Measurements from ENCODE around the gene TMEM101. TPM values are rescaled to one million over a fixed set of nuclear protein-coding genes. Genes with fewer than 3 reads are reported as not detected.
A peak's percentile ranks its signal among the peaks of the same experiment; 100 is the strongest.

Gene TMEM101
- total RNA-seq, 6 experiments from 2014 or later, result 6.7 to 23.6 (median 10.9) TPM

GRCh38 chr17:44029736-44030135 lies 15.0 kb upstream of the TMEM101 start:
- Histone ChIP-seq H3K4me3 (no peak overlapping the region), H3K27me3 (no peaks in the 10 kb centered on the region), H3K4me1 (no peaks in the 10 kb centered on the region), H3K36me3 (peaks cover 0 to 10% (median 3%) of the 10 kb centered on the region in 4 donors), H3K9me3 (no peaks in the 10 kb centered on the region), H3K27ac (no peak overlapping the region)
- DNase-seq, result no peak
- TF ChIP-seq, protein P1, sequence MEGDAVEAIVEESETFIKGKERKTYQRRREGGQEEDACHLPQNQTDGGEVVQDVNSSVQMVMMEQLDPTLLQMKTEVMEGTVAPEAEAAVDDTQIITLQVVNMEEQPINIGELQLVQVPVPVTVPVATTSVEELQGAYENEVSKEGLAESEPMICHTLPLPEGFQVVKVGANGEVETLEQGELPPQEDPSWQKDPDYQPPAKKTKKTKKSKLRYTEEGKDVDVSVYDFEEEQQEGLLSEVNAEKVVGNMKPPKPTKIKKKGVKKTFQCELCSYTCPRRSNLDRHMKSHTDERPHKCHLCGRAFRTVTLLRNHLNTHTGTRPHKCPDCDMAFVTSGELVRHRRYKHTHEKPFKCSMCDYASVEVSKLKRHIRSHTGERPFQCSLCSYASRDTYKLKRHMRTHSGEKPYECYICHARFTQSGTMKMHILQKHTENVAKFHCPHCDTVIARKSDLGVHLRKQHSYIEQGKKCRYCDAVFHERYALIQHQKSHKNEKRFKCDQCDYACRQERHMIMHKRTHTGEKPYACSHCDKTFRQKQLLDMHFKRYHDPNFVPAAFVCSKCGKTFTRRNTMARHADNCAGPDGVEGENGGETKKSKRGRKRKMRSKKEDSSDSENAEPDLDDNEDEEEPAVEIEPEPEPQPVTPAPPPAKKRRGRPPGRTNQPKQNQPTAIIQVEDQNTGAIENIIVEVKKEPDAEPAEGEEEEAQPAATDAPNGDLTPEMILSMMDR (IDR thresholded peaks at IDR 0.05), result no peak
- TF ChIP-seq POLR2A (IDR thresholded peaks at IDR 0.05), result no peak
- 96% methylated on average over 4 of the region's 5 CpGs for WGBS (ENCODE audit: insufficient coverage, low coverage, low lambda C conversion rate, missing lambda C conversion rate)
- ATAC-seq, result no peak
- intact Hi-C loops (cut with DNase I), result loop anchor here in 1 of 2 donors (5.0 kb wide), 1 partner anchor 32 kb away; no protein-coding TSS in a partner anchor

DNA sequence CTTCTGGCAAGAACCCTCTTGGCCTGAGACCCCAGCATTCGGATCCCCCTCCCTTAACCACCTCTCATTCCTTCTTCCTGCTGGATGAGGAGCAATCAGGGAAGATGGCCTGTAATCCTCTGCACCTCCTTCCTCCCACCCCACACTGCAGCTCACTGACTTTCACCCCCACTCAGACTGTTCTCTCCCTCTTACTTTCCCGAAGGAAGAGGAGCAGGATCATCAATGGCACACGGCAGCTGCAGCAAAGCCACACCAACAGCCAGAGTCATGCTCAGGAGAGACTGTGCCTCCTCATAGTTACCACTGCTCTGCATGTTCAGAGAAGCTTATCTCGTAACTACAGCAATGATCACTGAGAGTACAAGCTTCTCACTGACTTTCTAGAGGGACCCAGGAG lies 10.1 kb upstream of the TMEM101 start:
- H3K27me3 ChIP-seq, result no peaks in the 10 kb centered on the region
- H3K4me1 ChIP-seq, result peaks cover 0 to 18% (median 5%) of the 10 kb centered on the region in 4 donors
- no peak overlapping the region for H3K4me3 ChIP-seq
- no peaks in the 10 kb centered on the region for H3K36me3 ChIP-seq
- DNase-seq, result no peak
- ATAC-seq, result no peak
- H3K9me3 ChIP-seq, result no peaks in the 10 kb centered on the region
- intact Hi-C loops (cut with DNase I), result no loop called here
- no peak overlapping the region for H3K27ac ChIP-seq
- TF ChIP-seq, protein P1 (IDR thresholded peaks at IDR 0.05), result no peak
- TF ChIP-seq POLR2A (IDR thresholded peaks at IDR 0.05), result no peak
- WGBS (ENCODE audit: insufficient coverage, low coverage, low lambda C conversion rate, missing lambda C conversion rate), result 100% methylated on average over 2 of the region's 4 CpGs

- ATAC-seq, result peak in 3 of 4 donors; percentile 15 to 24 (median 17)
- peaks cover 0 to 18% (median 5%) of the 10 kb centered on the region in 4 donors for H3K4me1 ChIP-seq
- H3K4me3 ChIP-seq, result no peak overlapping the region
- no peaks in the 10 kb centered on the region for H3K36me3 ChIP-seq
- intact Hi-C loops (cut with DNase I), result no loop called here
- DNase-seq, result no peak
- H3K9me3 ChIP-seq, result no peaks in the 10 kb centered on the region
- TF ChIP-seq, protein P1 (IDR thresholded peaks at IDR 0.05), result no peak
- TF ChIP-seq POLR2A (IDR thresholded peaks at IDR 0.05), result no peak
- no peaks in the 10 kb centered on the region for H3K27me3 ChIP-seq
- no CpG with 5 or more reads among the region's 6 CpGs for WGBS (ENCODE audit: insufficient coverage, low coverage, low lambda C conversion rate, missing lambda C conversion rate)
- peak overlapping the region in 1 of 3 donors; percentile 25 for H3K27ac ChIP-seq
Observed at GRCh38 chr17:44024271-44024663, 9.5 kb upstream of the TMEM101 start.

- intact Hi-C loops (cut with DNase I), result no loop called here
- Histone ChIP-seq H3K4me1 (peaks cover 0 to 18% (median 5%) of the 10 kb centered on the region in 4 donors), H3K9me3 (no peaks in the 10 kb centered on the region), H3K27me3 (no peaks in the 10 kb centered on the region), H3K4me3 (no peak overlapping the region), H3K36me3 (no peaks in the 10 kb centered on the region), H3K27ac (peak overlapping the region in 1 of 3 donors; percentile 25)
- WGBS (ENCODE audit: insufficient coverage, low coverage, low lambda C conversion rate, missing lambda C conversion rate), result 90% methylated on average over 12 of the region's 22 CpGs
- DNase-seq (peak in 1 of 3 donors; percentile 60), ATAC-seq (peak; percentile 43 to 80 (median 67))
- TF ChIP-seq POLR2A (IDR thresholded peaks at IDR 0.05), result no peak
- TF ChIP-seq, protein P1 (IDR thresholded peaks at IDR 0.05), result no peak
Observed at GRCh38 chr17:44023545-44024270, 8.9 kb upstream of the TMEM101 start.
